ENCODE results near the gene CDK6. TPM values are rescaled to one million over a fixed set of nuclear protein-coding genes. Genes with fewer than 3 reads are reported as not detected.

Gene CDK6
- total and polyA plus RNA-seq, 2 experiments from 2014 or later, result 7.4 to 23.7 TPM

DNA sequence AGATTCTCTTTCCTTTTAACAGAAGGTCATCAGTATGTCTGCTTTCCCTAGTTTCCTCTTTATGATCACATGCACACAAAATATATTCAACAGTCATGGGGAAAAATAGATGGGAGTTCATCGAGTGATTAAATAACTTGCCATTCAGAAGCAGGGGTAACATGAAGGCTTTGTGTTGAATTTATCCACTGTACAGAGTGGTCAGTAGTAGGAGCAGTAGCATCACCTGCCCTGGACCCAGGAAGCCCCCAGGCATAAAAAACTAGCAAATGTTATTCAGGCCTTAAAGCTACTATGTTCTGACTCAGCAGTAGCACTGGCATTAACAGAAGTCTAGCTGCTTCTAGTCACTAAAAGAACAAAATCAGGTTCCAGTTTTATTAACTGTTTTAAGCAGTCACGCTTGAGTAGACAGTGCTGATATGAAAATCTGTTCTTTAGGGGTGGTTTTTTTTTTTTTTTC is 214.8 kb downstream of the CDK6 start:
- Mint-ChIP-seq H3K4me1 (peaks cover 2% of the 10 kb centered on the region; the same call in 1 of the 3 replicates), H3K4me3 (no peak overlapping the region), H3K9me3 (no peaks in the 10 kb centered on the region), H3K27ac (no peak overlapping the region), H3K27me3 (ENCODE audit: insufficient read depth, low read depth, poor library complexity) (no peaks in the 10 kb centered on the region), H3K36me3 (ENCODE audit: low read depth) (no peaks in the 10 kb centered on the region)
- DNase-seq (ENCODE audit: low spot score) (no peak), ATAC-seq (no peak)
- H3K27ac ChIP-seq (ENCODE audit: low read depth), result no peak overlapping the region
- no peaks in the 10 kb centered on the region for H3K36me3 ChIP-seq (ENCODE audit: insufficient read depth)
- H2AFZ ChIP-seq, result no peak overlapping the region
- H3K4me3 ChIP-seq, result no peak overlapping the region
- H3K79me2 ChIP-seq (replicated peaks; ENCODE audit: insufficient read depth), result no peaks in the 10 kb centered on the region
- H3K4me2 ChIP-seq, result no peak overlapping the region
- H3K9me2 ChIP-seq (ENCODE audit: insufficient read depth), result no peaks in the 10 kb centered on the region
- no peaks in the 10 kb centered on the region for H4K20me1 ChIP-seq (replicated peaks; ENCODE audit: insufficient read depth)
- no peak for TF ChIP-seq EZH2phosphoT487 (IDR thresholded peaks at IDR 0.05; ENCODE audit: unreplicated experiment)
- no peak for TF ChIP-seq STAT1 (IDR thresholded peaks at IDR 0.05; ENCODE audit: unreplicated experiment)
- TF ChIP-seq CTCF (conservative IDR thresholded peaks at IDR 0.05; ENCODE audit: low read depth in 2 of 2), result no peak
- no peak for TF ChIP-seq EZH2 (IDR thresholded peaks at IDR 0.05; ENCODE audit: low read depth, unreplicated experiment)
- TF ChIP-seq, protein P1, sequence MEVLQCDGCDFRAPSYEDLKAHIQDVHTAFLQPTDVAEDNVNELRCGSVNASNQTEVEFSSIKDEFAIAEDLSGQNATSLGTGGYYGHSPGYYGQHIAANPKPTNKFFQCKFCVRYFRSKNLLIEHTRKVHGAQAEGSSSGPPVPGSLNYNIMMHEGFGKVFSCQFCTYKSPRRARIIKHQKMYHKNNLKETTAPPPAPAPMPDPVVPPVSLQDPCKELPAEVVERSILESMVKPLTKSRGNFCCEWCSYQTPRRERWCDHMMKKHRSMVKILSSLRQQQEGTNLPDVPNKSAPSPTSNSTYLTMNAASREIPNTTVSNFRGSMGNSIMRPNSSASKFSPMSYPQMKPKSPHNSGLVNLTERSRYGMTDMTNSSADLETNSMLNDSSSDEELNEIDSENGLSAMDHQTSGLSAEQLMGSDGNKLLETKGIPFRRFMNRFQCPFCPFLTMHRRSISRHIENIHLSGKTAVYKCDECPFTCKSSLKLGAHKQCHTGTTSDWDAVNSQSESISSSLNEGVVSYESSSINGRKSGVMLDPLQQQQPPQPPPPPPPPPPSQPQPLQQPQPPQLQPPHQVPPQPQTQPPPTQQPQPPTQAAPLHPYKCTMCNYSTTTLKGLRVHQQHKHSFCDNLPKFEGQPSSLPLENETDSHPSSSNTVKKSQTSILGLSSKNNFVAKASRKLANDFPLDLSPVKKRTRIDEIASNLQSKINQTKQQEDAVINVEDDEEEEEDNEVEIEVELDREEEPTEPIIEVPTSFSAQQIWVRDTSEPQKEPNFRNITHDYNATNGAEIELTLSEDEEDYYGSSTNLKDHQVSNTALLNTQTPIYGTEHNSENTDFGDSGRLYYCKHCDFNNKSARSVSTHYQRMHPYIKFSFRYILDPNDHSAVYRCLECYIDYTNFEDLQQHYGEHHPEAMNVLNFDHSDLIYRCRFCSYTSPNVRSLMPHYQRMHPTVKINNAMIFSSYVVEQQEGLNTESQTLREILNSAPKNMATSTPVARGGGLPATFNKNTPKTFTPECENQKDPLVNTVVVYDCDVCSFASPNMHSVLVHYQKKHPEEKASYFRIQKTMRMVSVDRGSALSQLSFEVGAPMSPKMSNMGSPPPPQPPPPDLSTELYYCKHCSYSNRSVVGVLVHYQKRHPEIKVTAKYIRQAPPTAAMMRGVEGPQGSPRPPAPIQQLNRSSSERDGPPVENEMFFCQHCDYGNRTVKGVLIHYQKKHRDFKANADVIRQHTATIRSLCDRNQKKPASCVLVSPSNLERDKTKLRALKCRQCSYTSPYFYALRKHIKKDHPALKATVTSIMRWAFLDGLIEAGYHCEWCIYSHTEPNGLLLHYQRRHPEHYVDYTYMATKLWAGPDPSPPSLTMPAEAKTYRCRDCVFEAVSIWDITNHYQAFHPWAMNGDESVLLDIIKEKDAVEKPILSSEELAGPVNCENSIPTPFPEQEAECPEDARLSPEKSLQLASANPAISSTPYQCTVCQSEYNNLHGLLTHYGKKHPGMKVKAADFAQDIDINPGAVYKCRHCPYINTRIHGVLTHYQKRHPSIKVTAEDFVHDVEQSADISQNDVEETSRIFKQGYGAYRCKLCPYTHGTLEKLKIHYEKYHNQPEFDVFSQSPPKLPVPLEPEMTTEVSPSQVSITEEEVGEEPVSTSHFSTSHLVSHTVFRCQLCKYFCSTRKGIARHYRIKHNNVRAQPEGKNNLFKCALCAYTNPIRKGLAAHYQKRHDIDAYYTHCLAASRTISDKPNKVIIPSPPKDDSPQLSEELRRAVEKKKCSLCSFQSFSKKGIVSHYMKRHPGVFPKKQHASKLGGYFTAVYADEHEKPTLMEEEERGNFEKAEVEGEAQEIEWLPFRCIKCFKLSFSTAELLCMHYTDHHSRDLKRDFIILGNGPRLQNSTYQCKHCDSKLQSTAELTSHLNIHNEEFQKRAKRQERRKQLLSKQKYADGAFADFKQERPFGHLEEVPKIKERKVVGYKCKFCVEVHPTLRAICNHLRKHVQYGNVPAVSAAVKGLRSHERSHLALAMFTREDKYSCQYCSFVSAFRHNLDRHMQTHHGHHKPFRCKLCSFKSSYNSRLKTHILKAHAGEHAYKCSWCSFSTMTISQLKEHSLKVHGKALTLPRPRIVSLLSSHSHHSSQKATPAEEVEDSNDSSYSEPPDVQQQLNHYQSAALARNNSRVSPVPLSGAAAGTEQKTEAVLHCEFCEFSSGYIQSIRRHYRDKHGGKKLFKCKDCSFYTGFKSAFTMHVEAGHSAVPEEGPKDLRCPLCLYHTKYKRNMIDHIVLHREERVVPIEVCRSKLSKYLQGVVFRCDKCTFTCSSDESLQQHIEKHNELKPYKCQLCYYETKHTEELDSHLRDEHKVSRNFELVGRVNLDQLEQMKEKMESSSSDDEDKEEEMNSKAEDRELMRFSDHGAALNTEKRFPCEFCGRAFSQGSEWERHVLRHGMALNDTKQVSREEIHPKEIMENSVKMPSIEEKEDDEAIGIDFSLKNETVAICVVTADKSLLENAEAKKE (CRISPR knock-in tag; IDR thresholded peaks at IDR 0.05), result no peak
- TF ChIP-seq JUNB (IDR thresholded peaks at IDR 0.05; ENCODE audit: unreplicated experiment), result no peak
- no peak for TF ChIP-seq NANOG (IDR thresholded peaks at IDR 0.05; ENCODE audit: borderline replicate concordance)
- TF ChIP-seq ZNF331 (CRISPR knock-in tag; IDR thresholded peaks at IDR 0.05; ENCODE audit: low read depth), result no peak
- no peaks in the 10 kb centered on the region for H3F3A ChIP-seq (replicated peaks; ENCODE audit: low read depth)
- H3K4me1 ChIP-seq (ENCODE audit: insufficient read depth), result no peaks in the 10 kb centered on the region
- no peaks in the 10 kb centered on the region for H3K27me3 ChIP-seq (ENCODE audit: insufficient read depth)
